ENCODE measurements around the gene GSK3B.

Gene GSK3B

DNA sequence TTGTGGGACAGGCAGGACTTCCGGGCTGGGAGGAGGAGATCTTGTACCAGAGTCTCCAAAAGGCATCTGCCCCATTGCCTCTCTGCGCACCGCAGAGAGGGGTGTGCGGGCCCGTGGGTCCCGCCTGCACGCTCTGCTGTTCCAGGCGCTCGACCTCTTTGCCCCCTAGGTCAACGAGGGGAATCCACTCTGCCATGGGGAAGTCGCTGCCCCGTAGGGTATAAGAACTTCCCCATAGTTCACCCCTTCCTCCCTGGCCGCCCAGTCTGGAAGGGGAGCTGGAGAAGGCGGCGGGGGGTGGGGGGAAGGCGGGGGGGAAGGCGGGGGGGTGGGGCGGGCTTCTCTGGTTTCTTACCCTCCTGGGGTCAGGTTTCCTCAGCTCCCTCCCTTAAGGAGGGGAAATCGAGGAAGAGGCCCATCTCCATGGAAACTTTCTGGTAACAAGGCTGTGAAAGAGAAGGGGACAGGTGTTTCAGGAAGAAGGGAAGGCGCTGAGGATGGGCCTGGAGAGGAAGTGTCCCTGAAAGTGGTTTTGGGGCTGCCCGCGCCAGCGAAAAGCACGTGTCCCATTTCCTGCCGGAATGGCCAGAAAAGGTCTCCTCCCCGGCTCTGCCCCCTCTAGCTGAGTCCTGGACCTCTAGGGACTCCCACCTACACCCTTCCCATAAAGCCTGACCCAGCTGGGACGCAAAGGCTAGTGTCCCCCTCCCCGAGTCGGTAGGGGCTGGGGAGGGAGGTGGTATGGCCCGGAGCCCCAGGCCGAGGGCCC lies 284.8 kb downstream of the GSK3B start:
- DNase-seq = no peak

DNA sequence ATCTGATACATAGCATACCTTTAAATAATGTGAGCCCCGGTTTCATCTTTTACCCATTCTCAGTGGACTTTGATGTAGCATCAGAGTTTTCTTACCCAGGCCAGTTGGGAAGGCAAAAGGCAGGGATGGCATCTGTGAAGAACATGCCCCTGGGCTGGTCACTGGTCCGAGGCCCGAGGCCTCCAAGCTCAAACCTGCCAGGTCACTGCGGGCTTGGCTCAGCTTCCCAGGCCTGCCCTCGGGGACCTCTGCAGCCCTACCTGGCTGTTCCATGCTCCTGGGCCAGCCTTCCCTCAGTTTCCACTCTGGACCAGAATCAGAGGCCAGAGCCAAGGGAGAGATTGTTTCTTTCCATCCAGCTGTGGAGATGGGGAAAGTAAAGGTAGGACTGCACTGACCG lies 285.4 kb downstream of the GSK3B start:
- no peak for DNase-seq

DNA sequence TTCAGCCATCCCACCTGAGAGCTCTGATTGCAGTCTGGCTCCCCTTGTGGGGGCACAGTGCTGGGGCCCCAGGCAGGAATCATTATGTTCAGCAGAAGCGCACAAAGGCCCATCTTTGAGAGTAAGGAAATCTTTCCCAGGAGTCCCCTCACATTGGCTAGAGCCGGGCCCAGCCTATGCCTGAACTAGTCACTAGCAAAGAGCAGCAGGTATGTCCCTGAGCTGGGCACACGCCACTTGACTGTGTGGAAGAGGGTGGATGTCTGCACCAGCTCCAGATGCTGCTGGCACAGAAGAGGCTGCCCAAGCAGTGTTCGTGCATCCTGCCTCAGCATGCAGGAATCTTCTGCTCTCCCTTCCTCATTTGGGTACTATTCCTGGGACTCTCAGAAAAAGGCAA lies 286.0 kb downstream of the GSK3B start:
- DNase-seq = no peak

DNA sequence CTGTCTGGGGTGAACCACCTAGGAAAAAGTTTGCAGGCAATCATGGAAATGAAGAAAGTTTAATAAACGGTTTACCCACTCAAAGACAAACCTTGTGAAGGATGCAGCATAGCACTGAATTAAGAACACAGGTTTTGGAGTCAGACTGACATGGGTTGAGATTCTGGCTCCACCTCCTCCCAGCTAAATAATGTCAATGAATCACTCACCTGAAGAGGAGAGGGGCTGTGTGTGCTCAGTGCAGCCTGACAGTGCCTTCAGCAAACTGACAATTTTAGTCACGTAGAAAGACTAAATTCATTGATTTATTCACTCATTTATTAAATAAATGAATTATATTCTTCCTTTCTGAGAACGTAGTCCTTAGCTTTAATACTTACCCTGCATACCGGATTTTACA lies 293.4 kb downstream of the GSK3B start:
- DNase-seq = no peak

DNA sequence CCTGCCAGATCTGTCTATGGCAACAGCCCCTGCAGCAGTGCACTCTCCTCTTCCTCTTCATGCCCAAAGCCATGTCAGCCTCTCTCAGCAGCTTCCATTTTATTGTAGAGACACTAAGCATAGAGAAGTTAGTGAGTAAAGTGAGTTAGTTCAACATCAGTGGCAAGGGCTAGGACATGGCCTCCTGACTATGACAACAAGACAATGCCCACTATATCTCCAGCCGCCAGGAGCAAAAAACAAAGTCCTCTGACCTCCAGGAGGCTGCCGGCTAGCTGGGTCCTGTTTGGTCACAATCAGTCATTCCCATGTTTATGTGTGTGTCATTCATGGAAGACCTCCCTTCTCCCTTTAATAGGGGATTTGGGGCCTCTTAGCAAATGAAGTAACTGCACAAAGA lies 297.5 kb downstream of the GSK3B start:
- no peak for DNase-seq

DNA sequence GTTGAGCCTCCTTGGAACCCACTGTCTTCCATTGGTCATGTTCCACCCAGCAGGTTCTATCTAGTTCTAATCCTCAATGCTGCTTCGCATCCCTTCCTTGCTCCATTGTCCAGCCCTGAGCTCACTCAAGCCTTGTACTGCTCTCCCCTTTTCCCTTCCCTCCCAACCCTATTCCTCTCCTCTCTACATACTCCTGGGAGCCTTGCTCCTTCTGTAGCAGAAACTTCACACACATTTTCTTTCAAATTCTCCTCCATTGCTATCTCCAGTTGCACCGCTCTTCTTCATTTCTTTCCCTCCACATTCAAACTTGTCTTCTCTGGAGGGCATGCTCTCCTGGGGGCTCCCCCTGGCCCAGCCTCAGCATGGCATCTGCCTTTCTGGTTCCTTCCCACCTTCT lies 297.9 kb downstream of the GSK3B start:
- no peak for DNase-seq

DNA sequence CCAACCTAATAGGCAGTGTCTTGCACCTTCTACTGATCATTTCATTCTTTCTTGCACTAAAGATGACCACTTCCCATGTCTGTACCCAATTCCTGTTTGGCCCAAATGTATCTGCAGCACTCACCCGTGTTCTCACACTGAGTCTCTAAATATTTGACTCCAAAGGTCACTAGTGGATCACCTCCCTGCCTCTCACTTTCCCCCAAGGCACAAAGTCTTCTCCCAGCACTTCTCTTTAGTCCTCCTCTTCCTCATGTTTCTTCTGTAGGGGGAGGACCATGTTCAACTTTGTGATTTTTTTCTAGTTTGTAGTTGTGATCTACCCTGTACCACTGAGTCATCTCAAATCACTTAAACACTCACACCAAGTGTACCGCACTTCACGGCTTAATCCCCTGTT lies 298.4 kb downstream of the GSK3B start:
- DNase-seq = no peak

DNA sequence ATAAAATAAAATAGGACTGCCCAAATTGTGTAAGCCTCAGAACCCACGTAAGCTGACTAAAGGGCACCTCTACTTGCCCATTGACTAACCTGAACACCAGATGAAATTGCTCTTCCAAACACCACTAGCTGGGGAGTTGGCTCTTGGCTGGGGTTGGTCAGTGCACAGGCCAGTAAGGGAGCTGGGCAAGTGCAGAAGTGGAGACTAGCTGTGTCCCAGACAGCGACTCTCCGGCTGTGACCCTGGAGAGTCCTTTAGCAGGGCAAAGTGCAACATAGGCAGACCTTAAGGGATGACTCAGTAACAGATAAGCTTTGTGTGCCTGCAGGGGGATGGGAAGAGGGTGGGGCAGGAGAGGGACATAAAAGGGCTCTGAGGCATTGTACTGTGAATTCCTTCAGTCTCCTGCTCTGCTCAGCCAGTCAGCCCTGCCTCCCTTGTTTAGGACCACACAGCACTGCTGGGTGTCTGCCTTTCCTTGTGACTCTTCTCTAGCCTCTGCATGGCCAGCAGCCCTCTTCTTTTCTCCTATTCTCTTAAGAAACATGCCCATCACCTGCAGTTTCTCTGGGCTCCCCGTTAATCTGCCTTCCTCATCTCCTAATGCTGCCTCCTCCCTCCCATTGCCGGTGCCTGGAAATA lies 299.2 kb downstream of the GSK3B start:
- no peak for DNase-seq

DNA sequence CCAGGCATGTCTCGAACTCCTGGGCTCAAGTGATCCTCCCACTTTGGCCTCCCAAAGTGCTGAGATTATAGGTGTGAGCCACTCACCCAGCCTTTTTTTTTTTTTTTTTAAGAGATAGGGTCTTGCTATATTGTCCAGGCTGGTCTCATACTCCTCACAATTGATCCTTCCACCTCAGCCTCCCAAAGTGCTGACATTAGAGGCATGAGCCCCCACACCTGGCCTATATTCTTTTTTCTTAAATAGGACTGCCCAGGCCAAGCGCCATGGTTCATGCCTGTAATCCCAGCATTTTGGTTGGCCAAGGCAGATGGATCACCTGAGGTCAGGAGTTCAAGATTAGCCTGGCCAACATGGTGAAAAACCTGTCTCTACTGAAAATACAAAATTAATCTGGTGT lies 299.8 kb downstream of the GSK3B start:
- no peak for DNase-seq

DNA sequence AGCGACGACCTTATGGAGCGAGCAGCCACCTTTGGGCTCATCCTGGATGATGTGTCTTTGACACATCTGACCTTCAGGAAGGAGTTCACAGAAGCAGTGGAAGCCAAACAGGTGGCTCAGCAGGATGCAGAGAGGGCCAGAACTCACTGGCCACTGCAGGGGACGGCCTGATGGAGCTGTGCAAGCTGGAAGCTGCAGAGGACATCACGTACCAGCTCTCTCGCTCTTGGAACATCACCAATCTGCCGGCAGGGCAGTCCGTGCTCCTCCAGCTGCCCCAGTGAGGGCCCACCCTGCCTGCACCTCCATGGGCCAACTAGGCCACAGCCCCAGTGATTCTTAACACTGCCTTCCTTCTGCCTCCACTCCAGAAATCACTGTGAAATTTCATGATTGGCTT lies 302.0 kb downstream of the GSK3B start:
- DNase-seq = no peak

DNA sequence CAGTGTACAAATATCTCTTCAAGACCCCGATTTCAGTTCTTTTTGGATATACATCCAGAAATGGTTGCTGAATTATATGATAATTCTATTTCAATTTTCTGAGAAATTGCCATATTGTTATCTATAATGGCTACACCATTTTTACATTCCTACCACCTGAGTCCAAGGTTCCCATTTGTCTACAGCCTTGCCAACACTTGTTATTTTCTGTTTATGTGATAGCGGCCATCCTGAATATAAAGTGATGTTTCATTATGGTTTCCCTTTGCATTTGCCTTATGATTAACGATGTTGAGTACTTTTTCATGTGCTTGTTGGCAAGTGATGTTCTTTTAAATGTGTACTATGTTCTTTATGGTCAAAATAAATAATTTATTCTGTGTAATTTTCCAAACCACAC lies 303.9 kb downstream of the GSK3B start:
- no peak for DNase-seq

DNA sequence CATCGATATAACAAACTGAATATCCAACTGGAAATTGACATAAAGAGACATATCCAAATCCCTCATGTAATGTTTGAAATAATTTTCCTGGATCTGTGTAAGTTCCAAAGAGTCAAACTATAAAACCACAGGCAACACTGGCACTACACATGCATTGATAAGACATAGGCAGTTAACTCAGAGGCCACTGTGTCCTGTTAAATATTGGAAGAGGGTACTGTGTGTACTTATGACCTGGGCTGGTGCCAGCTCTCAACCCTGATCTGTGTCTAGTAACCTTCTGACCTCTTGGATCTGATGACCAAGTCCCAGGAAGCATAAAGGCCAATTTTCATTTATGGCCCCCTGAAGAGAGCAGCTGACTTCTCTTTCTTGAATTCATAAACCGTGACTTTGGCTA lies 307.8 kb downstream of the GSK3B start:
- no peak for DNase-seq

DNA sequence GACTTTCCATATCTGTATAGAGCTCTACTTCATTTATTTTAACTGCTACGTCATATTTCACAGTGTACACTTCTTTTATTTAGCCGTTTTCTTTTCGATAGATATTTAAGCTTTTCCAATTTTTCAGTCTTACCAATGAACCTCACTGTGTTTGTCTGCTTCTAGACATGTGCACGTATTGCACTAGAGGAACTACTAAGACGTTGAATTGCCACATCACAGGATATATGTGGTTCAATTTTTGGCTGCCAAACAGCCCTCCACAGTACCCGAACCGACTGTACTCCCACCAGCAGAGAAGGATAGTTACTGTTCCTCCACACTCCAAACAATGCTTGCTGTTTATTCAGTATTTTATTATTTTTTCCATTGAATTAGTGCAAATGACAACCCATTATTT lies 310.4 kb downstream of the GSK3B start:
- DNase-seq = no peak

DNA sequence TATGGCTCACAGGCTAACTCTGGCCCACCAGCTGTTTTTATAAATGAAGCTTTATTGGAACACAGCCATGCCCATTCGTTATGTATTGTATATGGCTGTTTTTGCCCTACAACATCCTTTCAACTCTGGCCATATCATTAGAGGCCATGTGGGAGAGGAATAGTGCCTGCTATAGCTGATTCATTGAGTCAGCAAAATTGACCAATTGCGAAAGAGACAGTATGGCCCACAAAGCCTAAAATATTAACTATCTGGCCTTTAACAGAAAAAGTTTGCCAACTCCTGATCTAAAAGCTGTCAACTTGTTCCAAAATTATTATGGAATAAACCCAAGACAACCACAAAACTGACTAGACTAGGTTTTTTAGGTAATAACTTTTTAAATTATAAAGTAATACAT lies 311.0 kb downstream of the GSK3B start:
- no peak for DNase-seq

DNA sequence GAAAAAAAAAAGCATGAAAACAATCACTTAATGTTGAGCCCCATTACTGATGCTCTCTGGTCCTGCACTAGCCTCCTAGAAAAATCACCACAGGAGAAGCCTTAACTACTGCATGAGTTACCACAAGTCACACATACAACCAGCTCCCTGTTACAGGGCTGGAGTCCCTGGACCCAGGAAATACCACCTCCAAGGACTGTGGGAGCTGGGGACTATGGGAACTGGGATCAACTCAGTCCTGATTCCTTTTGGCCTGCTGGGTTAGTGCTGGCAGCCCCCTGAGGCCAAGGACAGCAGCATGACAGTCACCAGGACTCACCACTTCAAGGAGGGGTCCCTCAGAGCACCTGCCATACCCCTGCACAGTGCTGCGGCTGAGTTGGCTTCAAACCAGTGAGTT lies 311.8 kb downstream of the GSK3B start:
- no peak for DNase-seq

DNA sequence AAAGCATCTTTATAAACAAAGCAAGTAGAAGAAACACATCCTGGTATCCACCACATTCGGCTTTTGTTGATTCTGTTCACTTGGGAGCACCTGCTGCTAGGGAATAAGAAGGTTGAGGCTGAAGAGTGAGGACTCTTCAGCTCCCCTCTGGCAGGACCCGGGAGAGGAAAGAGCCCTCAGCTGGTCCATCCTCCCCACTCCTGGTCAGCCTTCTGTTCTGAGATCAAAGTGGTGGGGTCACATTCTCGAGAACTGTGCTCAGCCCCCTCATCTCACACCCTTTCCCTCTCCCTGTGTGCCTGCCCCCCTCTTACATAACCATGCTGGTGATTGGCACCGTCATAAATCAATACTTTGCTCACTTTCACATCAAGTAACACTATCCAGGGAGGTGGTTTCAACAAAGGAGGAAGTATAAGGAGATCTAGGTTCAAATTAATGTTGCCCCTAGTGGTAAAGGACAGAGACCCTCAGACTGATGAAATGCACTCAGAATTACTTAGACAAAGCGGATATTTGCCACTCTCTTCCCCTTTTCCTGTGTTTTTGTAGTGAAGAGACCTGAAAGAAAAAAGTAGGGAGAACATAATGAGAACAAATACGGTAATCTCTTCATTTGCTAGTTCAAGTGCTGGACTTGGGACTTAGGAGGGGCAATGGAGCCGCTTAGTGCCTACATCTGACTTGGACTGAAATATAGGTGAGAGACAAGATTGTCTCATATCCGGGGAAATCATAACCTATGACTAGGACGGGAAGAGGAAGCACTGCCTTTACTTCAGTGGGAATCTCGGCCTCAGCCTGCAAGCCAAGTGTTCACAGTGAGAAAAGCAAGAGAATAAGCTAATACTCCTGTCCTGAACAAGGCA lies 312.7 kb downstream of the GSK3B start, which contains the start of gene NR1I2:
Gene NR1I2 (plus strand): TSS at position 772 of the 869 bp plus-strand sequence.
- no peak for DNase-seq

DNA sequence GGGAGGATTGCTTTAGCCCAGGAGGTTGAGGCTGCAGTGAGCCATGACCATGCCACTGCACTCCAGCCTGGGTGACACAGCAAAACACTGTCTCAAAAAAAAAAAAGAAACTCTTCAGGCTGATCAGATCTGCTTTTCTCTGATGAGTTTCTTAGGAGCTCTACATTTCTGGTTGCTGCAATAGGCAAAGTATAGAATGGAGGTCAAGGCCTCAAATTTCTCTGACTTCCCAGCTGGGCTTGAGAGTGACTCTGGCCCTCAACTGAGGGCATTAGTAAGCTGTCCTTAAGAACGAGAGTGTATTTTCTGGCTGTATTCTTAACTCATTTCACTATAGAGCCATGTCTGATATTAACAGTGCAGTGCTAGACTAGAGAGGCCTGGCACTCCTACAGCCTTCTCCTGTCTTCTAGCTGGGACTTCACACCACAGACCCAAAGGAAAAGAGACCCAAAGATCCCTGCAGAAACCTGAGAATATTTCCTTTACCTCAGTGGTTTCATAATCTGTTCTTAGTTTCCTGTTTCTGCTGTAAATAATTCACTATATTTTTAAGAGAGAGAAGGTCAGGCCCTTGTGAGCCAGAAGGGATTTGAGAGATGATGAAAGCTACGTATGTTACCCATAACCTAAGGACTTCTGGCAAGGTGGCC lies 314.4 kb downstream of the GSK3B start:
- DNase-seq = no peak

DNA sequence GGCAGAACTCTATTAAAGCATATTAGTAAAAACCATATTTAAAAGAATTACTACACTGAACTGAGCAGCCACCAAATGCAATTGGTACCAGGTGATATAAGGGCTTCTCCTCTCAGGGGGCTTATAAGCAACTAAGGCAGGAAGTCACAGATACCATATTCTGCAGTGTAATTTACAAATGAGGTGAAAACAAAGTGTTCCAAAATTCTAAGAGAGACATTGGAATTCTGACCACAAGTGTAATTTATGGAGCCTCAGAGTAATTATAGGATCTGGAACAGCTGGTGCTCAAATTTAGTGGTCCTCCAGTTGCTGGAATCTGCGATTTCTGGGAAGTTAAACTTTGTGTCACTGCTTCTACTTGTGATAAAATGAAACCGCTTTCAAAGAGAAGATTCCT lies 315.4 kb downstream of the GSK3B start:
- DNase-seq = no peak

DNA sequence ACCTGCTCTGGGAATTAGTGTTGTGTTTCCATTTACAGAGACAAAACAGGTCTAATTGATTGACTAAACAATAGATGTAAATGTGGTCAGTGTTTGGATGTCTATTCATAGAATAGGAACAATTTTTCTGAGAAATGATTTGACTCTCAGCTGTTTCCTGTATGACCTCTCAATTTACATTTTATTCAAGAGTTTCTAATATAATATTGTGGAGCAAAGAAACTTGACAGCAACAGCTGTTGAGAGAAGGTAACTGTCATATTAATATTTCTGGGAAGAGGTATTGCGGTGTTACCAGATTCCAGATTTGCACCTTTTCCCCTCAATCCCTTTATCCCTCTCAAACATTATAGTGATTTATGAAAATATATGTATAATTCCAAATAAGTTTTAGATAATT lies 316.1 kb downstream of the GSK3B start:
- DNase-seq = no peak

DNA sequence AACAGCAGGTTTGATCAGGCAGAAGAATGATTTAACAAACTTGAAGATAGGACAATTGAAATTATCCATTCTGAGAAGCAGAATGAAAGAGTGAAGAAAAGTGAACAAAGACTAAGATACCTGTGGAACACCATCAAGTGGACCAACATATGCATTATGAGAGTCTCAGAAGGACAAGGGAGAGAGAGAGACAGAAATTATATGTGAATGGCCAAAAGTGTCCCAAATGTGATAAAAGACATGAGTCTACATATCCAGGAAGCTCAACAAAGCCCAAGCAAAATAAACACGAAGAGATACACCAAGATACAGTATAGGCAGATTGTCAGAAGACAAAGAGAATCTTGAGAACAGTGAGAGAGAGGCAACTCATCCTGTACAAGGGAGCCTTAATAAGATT lies 317.9 kb downstream of the GSK3B start:
- DNase-seq = no peak

DNA sequence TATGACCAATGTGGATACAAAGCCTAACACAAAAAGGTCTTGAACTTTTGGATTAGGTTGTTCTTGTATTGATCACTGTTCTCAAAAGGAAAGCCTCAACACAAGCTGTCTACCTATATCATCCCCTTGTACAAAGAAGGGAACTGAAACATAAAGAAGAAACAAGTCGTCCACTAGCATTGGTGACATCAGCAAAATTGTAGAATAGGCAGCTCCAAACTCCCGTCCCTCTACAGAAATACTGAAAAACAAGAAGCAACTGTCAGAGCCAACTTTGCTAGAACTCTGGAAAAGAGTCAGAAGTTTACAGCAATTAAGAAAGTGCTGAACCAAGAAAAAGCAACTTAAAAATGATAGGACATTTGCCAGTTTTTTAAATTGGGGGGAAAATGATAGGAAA lies 319.8 kb downstream of the GSK3B start:
- no peak for DNase-seq

All from NCI-H1092 (cell line).